ENCODE results near the gene MERTK. TPM values are rescaled to one million over a fixed set of nuclear protein-coding genes. Genes with fewer than 3 reads are reported as not detected.

MERTK gene
- total RNA-seq, 1 experiment from 2014 or later: 18.4 TPM

DNA sequence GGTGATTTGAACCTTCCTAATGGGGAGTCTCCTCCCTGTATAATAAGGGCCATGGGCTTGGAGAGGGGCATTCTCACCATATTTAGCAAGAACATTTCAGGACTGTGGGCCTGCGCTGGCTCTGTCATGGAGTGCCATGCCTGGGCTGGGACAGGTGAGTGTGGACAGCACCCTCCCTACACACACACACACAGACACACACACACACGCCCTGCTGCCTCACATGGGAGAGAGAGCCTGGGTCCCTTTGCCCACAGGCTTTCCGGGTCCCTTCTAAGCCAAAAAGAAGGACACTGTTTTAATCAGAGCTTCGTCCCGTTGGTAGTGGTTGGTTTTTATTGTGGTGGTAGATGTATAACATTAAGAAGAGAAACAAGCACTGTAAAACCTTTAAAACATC, 125.3 kb downstream of the MERTK start:
- H3K27me3 ChIP-seq (replicated peaks; ENCODE audit: insufficient read depth, low read depth, low read length, poor library complexity): no peaks in the 10 kb centered on the region
- intact Hi-C loops (cut with micrococcal nuclease; ENCODE audit: unreplicated experiment): no loop called here
- POLR2A ChIA-PET (ENCODE audit: low non-redundant PET): no interaction called here
- no peak overlapping the region for H3K27ac ChIP-seq (ENCODE audit: low read depth, low read length, poor library complexity, severe bottlenecking)
- no peak for DNase-seq (ENCODE audit: low spot score)
- no peaks in the 10 kb centered on the region for H3K36me3 ChIP-seq (ENCODE audit: insufficient read depth, low read length, poor library complexity, severe bottlenecking)
- TF ChIP-seq, protein P1, sequence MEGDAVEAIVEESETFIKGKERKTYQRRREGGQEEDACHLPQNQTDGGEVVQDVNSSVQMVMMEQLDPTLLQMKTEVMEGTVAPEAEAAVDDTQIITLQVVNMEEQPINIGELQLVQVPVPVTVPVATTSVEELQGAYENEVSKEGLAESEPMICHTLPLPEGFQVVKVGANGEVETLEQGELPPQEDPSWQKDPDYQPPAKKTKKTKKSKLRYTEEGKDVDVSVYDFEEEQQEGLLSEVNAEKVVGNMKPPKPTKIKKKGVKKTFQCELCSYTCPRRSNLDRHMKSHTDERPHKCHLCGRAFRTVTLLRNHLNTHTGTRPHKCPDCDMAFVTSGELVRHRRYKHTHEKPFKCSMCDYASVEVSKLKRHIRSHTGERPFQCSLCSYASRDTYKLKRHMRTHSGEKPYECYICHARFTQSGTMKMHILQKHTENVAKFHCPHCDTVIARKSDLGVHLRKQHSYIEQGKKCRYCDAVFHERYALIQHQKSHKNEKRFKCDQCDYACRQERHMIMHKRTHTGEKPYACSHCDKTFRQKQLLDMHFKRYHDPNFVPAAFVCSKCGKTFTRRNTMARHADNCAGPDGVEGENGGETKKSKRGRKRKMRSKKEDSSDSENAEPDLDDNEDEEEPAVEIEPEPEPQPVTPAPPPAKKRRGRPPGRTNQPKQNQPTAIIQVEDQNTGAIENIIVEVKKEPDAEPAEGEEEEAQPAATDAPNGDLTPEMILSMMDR (conservative IDR thresholded peaks at IDR 0.05; ENCODE audit: low read depth, low read length): no peak
- no peak for TF ChIP-seq EZH2 (IDR thresholded peaks at IDR 0.05; ENCODE audit: borderline replicate concordance, low read depth, low read length, poor library complexity, severe bottlenecking)
- no TSS peak for BruUV-seq (replicated peaks)
- H3K4me3 ChIP-seq (ENCODE audit: low read depth, low read length, poor library complexity, severe bottlenecking): no peak overlapping the region
- no peaks in the 10 kb centered on the region for H3K9me3 ChIP-seq (ENCODE audit: low read depth, low read length, poor library complexity, severe bottlenecking)
- peaks cover 8% of the 10 kb centered on the region for H3K4me1 ChIP-seq (ENCODE audit: insufficient read depth, low read length, poor library complexity, severe bottlenecking)
- CTCF ChIA-PET: interaction anchor here (1.1 kb wide), 1 partner anchor 123 kb away, joined by 5 read pairs; no protein-coding TSS in a partner anchor

DNA sequence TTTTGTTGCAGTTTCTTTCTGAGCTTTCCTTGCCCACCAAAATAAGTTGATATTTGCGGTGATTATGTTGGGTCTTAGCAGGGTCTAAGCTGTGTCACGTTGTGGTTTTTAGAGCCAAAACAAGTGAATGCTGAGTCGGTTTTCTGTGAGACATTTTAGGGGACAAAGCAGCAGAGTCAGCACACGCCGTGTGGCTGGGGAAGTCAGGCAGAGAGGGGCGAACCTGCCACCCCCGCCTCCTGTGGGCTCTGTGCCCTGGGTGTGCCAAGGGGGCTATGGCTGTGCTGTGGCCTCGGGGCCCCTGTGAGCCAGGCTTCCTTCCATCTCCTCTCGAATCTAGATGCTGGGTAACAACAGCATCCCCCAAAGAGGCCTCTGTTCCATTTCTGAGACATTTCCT, 125.8 kb downstream of the MERTK start:
- no TSS peak for BruUV-seq (replicated peaks)
- intact Hi-C loops (cut with micrococcal nuclease; ENCODE audit: unreplicated experiment): no loop called here
- no peaks in the 10 kb centered on the region for H3K9me3 ChIP-seq (ENCODE audit: low read depth, low read length, poor library complexity, severe bottlenecking)
- ChIA-PET POLR2A (ENCODE audit: low non-redundant PET) (no interaction called here), CTCF (interaction anchor here (1.1 kb wide), 1 partner anchor 124 kb away, joined by 5 read pairs; no protein-coding TSS in a partner anchor)
- no peak overlapping the region for H3K27ac ChIP-seq (ENCODE audit: low read depth, low read length, poor library complexity, severe bottlenecking)
- no peaks in the 10 kb centered on the region for H3K27me3 ChIP-seq (replicated peaks; ENCODE audit: insufficient read depth, low read depth, low read length, poor library complexity)
- TF ChIP-seq EZH2 (IDR thresholded peaks at IDR 0.05; ENCODE audit: borderline replicate concordance, low read depth, low read length, poor library complexity, severe bottlenecking): no peak
- TF ChIP-seq, protein P1 (conservative IDR thresholded peaks at IDR 0.05; ENCODE audit: low read depth, low read length): no peak
- H3K4me3 ChIP-seq (ENCODE audit: low read depth, low read length, poor library complexity, severe bottlenecking): no peak overlapping the region
- DNase-seq (ENCODE audit: low spot score): no peak
- peaks cover 8% of the 10 kb centered on the region for H3K4me1 ChIP-seq (ENCODE audit: insufficient read depth, low read length, poor library complexity, severe bottlenecking)
- H3K36me3 ChIP-seq (ENCODE audit: insufficient read depth, low read length, poor library complexity, severe bottlenecking): no peaks in the 10 kb centered on the region

DNA sequence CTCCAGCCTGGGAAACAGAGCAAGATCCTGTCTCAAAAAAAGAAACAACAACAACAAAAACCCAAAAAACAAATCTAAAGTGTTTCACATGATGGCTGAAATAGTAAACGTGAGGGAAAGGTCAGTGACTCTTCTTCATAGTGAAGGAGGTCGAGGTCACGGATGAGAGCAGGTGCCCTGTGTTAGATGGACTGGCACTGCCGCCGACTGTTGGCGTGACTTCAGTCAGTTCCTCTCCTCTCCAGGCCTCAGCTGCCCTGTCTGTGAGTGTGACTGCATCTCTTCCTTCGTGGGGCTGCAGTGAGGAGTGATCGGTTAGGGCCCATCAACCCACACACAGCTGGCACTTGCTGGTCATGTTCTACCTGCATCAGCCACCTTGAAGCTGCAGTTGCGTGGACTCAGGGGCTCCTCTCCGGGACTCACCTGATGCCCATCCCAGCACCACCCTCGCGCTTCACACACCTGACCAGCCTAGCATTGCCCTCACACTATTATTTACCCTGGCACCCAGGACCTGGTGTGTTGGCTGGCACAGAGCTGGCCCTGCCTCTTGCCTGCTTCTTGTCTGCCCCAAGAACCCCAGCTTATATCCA, 126.6 kb downstream of the MERTK start:
- no peak for DNase-seq (ENCODE audit: low spot score)
- no peaks in the 10 kb centered on the region for H3K27me3 ChIP-seq (replicated peaks; ENCODE audit: insufficient read depth, low read depth, low read length, poor library complexity)
- TF ChIP-seq, protein P1 (conservative IDR thresholded peaks at IDR 0.05; ENCODE audit: low read depth, low read length): no peak
- no peak for TF ChIP-seq EZH2 (IDR thresholded peaks at IDR 0.05; ENCODE audit: borderline replicate concordance, low read depth, low read length, poor library complexity, severe bottlenecking)
- no TSS peak for BruUV-seq (replicated peaks)
- ChIA-PET CTCF (no interaction called here), POLR2A (ENCODE audit: low non-redundant PET) (no interaction called here)
- no peaks in the 10 kb centered on the region for H3K36me3 ChIP-seq (ENCODE audit: insufficient read depth, low read length, poor library complexity, severe bottlenecking)
- no peaks in the 10 kb centered on the region for H3K9me3 ChIP-seq (ENCODE audit: low read depth, low read length, poor library complexity, severe bottlenecking)
- intact Hi-C loops (cut with micrococcal nuclease; ENCODE audit: unreplicated experiment): no loop called here
- no peak overlapping the region for H3K4me3 ChIP-seq (ENCODE audit: low read depth, low read length, poor library complexity, severe bottlenecking)
- H3K4me1 ChIP-seq (ENCODE audit: insufficient read depth, low read length, poor library complexity, severe bottlenecking): peaks cover 8% of the 10 kb centered on the region
- H3K27ac ChIP-seq (ENCODE audit: low read depth, low read length, poor library complexity, severe bottlenecking): no peak overlapping the region

Measured in A673 (cell line).